ENCODE measurements around the gene POP4. TPM values are rescaled to one million over a fixed set of nuclear protein-coding genes. Genes with fewer than 3 reads are reported as not detected.

Gene POP4
- total and polyA plus RNA-seq, 10 of the 15 experiments (the other 5 are each of a cell fraction or from before 2014, with no cell fraction given) = 52.1 to 231 (median 118) TPM

GRCh38 chr19:29630655-29631054 lies 24.6 kb downstream of the POP4 start:
- Histone ChIP-seq H3K27ac (ENCODE audit: control insufficient read depth, insufficient read depth) (no peak overlapping the region), H4K20me1 (ENCODE audit: control insufficient read depth, insufficient read depth) (no peaks in the 10 kb centered on the region), H3K9ac (ENCODE audit: control insufficient read depth, insufficient read depth, low read length) (no peak overlapping the region), H3K36me3 (ENCODE audit: control insufficient read depth in 2 of 2, insufficient read depth in 2 of 2, low read length in 1 of 2) (no peaks in the 10 kb centered on the region), H3K4me2 (ENCODE audit: control insufficient read depth, insufficient read depth) (no peak overlapping the region), H3K9me3 (replicated peaks; ENCODE audit: control insufficient read depth, insufficient read depth, low read length) (no peaks in the 10 kb centered on the region), H3K79me2 (ENCODE audit: control insufficient read depth, insufficient read depth, low read length) (no peaks in the 10 kb centered on the region), H3K27me3 (replicated peaks in 1 of 2; ENCODE audit: control insufficient read depth in 2 of 2, insufficient read depth in 2 of 2, low read length in 1 of 2) (no peaks in the 10 kb centered on the region), H3K4me1 (ENCODE audit: control insufficient read depth, insufficient read depth, low read length) (no peaks in the 10 kb centered on the region), H2AFZ (ENCODE audit: control insufficient read depth, low read depth, low read length) (no peak overlapping the region), H3K4me3 (no peak overlapping the region)
- DNase-seq (ENCODE audit: low read depth, low spot score) (no peak), FAIRE-seq (no peak), ATAC-seq (no peak)
- in situ Hi-C loops (cut with MboI) (no loop called here), intact Hi-C loops (cut with micrococcal nuclease; ENCODE audit: unreplicated experiment) (no loop called here)
- ChIA-PET CTCF (interaction anchor here (1.1 kb wide), 1 partner anchor 60 kb away, joined by 3 read pairs; no protein-coding TSS in a partner anchor), SMC1A (ENCODE audit: uncharacterized antibody, unreplicated experiment) (interaction anchor here (0.6 kb wide), 1 partner anchor 172 kb away, joined by 3 read pairs; no protein-coding TSS in a partner anchor), RAD21 (ENCODE audit: unreplicated experiment) (no interaction called here), POLR2A (no interaction called here)
- BruUV-seq (replicated peaks) = no TSS peak
- no peak for TF ChIP-seq IKZF1 (conservative IDR thresholded peaks at IDR 0.05)
- no peak for TF ChIP-seq E2F8 (IDR thresholded peaks at IDR 0.05; ENCODE audit: low read depth, partially characterized antibody)
- 31% methylated on average over 2 of the region's 2 CpGs for WGBS (ENCODE audit: insufficient coverage, insufficient replicate concordance, low lambda C conversion rate, missing lambda C conversion rate)

DNA sequence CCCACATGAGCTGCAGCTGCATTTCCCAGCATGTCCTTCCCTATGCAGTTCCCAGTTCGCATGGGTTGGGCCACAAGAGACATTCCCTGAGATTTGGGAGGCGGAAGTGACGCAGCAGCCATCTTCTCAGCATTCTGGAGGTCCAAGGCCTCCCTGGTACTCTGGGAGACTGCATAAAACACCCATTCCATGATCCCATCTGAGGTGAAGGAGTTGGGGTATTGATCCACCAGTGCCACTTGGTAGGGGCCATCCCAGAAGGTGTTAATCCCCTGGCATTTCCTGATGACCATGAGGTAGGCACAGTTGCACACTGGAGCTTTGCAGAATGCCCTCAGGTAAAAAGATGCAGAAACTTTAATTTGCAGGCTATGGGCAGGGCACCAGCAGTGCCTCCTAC lies 25.4 kb downstream of the POP4 start:
- no peaks in the 10 kb centered on the region for H3K79me2 ChIP-seq (ENCODE audit: control insufficient read depth, insufficient read depth, low read length)
- 67% methylated on average over 3 of the region's 3 CpGs for WGBS (ENCODE audit: insufficient coverage, insufficient replicate concordance, low lambda C conversion rate, missing lambda C conversion rate)
- H3K36me3 ChIP-seq (ENCODE audit: control insufficient read depth in 2 of 2, insufficient read depth in 2 of 2, low read length in 1 of 2) = no peaks in the 10 kb centered on the region
- H3K4me1 ChIP-seq (ENCODE audit: control insufficient read depth, insufficient read depth, low read length) = no peaks in the 10 kb centered on the region
- POLR2A ChIA-PET = interaction anchor here (0.6 kb wide), 1 partner anchor 186 kb away, joined by 5 read pairs; no protein-coding TSS in a partner anchor
- intact Hi-C loops (cut with micrococcal nuclease; ENCODE audit: unreplicated experiment) = no loop called here
- H3K4me3 ChIP-seq = no peak overlapping the region
- H3K9ac ChIP-seq (ENCODE audit: control insufficient read depth, insufficient read depth, low read length) = no peak overlapping the region
- CTCF ChIA-PET = interaction anchor here (0.8 to 1.1 kb wide), 2 partner anchors 22 to 59 kb away, joined by 3 read pairs; no protein-coding TSS in a partner anchor
- no TSS peak for BruUV-seq (replicated peaks)
- DNase-seq (ENCODE audit: low read depth, low spot score) (no peak), FAIRE-seq (no peak), ATAC-seq (no peak)
- no peaks in the 10 kb centered on the region for H3K27me3 ChIP-seq (replicated peaks in 1 of 2; ENCODE audit: control insufficient read depth in 2 of 2, insufficient read depth in 2 of 2, low read length in 1 of 2)
- no peaks in the 10 kb centered on the region for H3K9me3 ChIP-seq (replicated peaks; ENCODE audit: control insufficient read depth, insufficient read depth, low read length)
- H4K20me1 ChIP-seq (ENCODE audit: control insufficient read depth, insufficient read depth) = no peaks in the 10 kb centered on the region
- H3K27ac ChIP-seq (ENCODE audit: control insufficient read depth, insufficient read depth) = no peak overlapping the region
- TF ChIP-seq CHD4 (IDR thresholded peaks at IDR 0.05) = no peak
- TF ChIP-seq, protein P1, sequence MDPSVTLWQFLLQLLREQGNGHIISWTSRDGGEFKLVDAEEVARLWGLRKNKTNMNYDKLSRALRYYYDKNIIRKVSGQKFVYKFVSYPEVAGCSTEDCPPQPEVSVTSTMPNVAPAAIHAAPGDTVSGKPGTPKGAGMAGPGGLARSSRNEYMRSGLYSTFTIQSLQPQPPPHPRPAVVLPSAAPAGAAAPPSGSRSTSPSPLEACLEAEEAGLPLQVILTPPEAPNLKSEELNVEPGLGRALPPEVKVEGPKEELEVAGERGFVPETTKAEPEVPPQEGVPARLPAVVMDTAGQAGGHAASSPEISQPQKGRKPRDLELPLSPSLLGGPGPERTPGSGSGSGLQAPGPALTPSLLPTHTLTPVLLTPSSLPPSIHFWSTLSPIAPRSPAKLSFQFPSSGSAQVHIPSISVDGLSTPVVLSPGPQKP (IDR thresholded peaks at IDR 0.05; ENCODE audit: low read depth, low read length) = no peak
- no peak for TF ChIP-seq BMI1 (IDR thresholded peaks at IDR 0.05; ENCODE audit: borderline replicate concordance)
- TF ChIP-seq WRNIP1 (IDR thresholded peaks at IDR 0.05; ENCODE audit: borderline replicate concordance, low read depth, low read length) = no peak
- TF ChIP-seq MYB (IDR thresholded peaks at IDR 0.05; ENCODE audit: borderline replicate concordance, low read depth, low read length) = no peak
- no peak for TF ChIP-seq IRF4 (IDR thresholded peaks at IDR 0.05; ENCODE audit: low read depth, low read length)
- TF ChIP-seq, protein P2, sequence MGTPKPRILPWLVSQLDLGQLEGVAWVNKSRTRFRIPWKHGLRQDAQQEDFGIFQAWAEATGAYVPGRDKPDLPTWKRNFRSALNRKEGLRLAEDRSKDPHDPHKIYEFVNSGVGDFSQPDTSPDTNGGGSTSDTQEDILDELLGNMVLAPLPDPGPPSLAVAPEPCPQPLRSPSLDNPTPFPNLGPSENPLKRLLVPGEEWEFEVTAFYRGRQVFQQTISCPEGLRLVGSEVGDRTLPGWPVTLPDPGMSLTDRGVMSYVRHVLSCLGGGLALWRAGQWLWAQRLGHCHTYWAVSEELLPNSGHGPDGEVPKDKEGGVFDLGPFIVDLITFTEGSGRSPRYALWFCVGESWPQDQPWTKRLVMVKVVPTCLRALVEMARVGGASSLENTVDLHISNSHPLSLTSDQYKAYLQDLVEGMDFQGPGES (IDR thresholded peaks at IDR 0.05) = no peak
- TF ChIP-seq POLR2A (IDR thresholded peaks at IDR 0.05; ENCODE audit: low read depth, low read length) = no peak
- no peak for TF ChIP-seq STAT1 (conservative IDR thresholded peaks at IDR 0.05)
- TF ChIP-seq SMC3 (IDR thresholded peaks at IDR 0.05; ENCODE audit: borderline replicate concordance, low read length) = no peak
- no peak for TF ChIP-seq POLR2AphosphoS5 (IDR thresholded peaks at IDR 0.05; ENCODE audit: low read length)
- RAD21 ChIA-PET (ENCODE audit: unreplicated experiment) = no interaction called here
- SMC1A ChIA-PET (ENCODE audit: uncharacterized antibody, unreplicated experiment) = interaction anchor here (0.6 kb wide), 1 partner anchor 171 kb away, joined by 3 read pairs; no protein-coding TSS in a partner anchor
- in situ Hi-C loops (cut with MboI) = no loop called here
- H2AFZ ChIP-seq (ENCODE audit: control insufficient read depth, low read depth, low read length) = no peak overlapping the region
- no peak overlapping the region for H3K4me2 ChIP-seq (ENCODE audit: control insufficient read depth, insufficient read depth)
